AG09309 (cell line): ENCODE measurements around the gene NOC2L.
"Not testable (repeated sequence)": the region's sequence is repeated elsewhere in the genome, so short reads cannot be mapped to it uniquely, and the experiment has no call there.

ENCODE experiments used
- DNase-seq: peaks from one replicate; pipeline ENCODE4 v3.0.0-alpha.2; 2010; ENCODE audit warnings: low read depth
- H3K4me3 ChIP-seq: 2 replicates; pipeline ENCODE4 v1.5.1; 2011; ENCODE audit warnings: mild to moderate bottlenecking, low read depth, low read length, moderate library complexity; ENCODE audit not compliant: control insufficient read depth
- TF ChIP-seq, protein P1 (sequence below): IDR thresholded peaks from 2 replicates; pipeline ENCODE4 v1.5.1; 2011; ENCODE audit warnings: mild to moderate bottlenecking, low read depth, low read length, inconsistent platforms; ENCODE audit not compliant: insufficient read depth, control insufficient read depth; ENCODE audit errors: missing control alignments

NOC2L gene

DNA sequence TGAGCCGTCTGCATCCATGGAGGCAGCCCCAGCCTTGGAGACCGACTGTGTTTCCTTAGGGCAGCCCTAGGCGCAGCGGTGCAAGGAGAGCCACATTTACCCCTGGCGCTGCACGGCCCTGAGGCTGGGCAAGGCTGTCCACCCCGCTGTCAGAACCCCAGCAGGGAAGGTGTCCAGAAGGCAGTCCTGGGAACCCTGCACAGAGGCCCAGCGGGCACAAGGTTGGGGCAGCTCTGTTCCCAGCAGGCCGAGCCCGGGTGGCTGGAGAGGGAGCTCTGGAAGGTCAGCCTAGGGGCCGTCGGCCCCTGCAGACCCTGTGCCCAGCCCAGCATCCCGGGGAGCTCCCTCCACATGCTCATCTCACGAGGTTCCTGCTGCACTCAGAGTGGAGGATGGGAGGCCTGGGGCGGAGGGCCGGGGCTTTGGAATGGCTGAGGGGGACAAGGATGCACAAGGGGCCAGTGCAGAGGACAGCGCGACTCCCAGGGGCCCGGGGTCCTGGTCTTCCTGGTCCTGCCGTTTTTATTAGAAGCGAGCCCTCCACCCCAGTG is 55.3 kb downstream of the NOC2L start:
- DNase-seq = no peak
- TF ChIP-seq, protein P1, sequence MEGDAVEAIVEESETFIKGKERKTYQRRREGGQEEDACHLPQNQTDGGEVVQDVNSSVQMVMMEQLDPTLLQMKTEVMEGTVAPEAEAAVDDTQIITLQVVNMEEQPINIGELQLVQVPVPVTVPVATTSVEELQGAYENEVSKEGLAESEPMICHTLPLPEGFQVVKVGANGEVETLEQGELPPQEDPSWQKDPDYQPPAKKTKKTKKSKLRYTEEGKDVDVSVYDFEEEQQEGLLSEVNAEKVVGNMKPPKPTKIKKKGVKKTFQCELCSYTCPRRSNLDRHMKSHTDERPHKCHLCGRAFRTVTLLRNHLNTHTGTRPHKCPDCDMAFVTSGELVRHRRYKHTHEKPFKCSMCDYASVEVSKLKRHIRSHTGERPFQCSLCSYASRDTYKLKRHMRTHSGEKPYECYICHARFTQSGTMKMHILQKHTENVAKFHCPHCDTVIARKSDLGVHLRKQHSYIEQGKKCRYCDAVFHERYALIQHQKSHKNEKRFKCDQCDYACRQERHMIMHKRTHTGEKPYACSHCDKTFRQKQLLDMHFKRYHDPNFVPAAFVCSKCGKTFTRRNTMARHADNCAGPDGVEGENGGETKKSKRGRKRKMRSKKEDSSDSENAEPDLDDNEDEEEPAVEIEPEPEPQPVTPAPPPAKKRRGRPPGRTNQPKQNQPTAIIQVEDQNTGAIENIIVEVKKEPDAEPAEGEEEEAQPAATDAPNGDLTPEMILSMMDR = no peak
- peak overlapping the region; percentile 42 for H3K4me3 ChIP-seq

DNA sequence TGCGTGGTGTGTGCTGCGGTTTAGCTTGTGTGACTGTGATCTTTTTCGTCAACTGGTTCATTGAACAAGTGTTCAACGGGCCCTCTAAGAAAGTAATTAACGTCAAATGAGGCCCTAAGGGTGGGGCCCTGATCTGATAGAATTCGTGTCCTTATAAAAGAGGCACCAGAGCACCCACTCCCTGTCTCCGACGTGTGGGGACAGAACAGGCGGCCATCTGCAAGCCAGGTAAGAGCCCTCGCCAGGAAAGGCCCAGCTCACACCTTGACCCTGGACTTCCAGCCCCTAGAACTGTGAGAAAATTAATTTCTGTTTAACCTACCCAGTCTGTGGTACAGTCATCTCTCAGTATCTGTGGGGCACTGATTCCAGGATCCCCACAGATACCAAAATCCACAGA is 55.8 kb downstream of the NOC2L start:
- TF ChIP-seq, protein P1 = no peak
- H3K4me3 ChIP-seq = no peak overlapping the region

DNA sequence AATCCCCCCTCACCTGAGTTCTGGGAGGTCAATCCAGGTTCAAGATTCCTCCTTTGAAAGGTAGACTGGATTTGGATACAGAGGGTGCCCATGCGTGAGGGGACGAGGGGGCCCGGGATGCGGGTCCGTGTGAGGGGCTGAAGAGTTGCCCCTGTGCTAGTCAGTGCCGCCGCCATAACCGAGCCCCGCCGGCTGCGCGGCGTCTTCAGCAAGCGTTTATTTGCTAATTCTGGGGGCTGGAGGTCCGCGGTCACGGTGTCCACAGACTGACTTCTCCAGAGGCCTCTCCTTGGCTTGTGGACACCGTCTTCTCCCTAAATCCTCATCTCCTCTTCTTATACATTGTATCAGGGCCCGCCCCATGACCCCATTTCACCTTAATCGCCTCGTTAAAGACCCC is 56.3 kb downstream of the NOC2L start:
- no peak overlapping the region for H3K4me3 ChIP-seq
- TF ChIP-seq, protein P1 = no peak
- no peak for DNase-seq

More for the DNA sequence above, 55.8 kb downstream of the NOC2L start:
- no peak for DNase-seq

DNA sequence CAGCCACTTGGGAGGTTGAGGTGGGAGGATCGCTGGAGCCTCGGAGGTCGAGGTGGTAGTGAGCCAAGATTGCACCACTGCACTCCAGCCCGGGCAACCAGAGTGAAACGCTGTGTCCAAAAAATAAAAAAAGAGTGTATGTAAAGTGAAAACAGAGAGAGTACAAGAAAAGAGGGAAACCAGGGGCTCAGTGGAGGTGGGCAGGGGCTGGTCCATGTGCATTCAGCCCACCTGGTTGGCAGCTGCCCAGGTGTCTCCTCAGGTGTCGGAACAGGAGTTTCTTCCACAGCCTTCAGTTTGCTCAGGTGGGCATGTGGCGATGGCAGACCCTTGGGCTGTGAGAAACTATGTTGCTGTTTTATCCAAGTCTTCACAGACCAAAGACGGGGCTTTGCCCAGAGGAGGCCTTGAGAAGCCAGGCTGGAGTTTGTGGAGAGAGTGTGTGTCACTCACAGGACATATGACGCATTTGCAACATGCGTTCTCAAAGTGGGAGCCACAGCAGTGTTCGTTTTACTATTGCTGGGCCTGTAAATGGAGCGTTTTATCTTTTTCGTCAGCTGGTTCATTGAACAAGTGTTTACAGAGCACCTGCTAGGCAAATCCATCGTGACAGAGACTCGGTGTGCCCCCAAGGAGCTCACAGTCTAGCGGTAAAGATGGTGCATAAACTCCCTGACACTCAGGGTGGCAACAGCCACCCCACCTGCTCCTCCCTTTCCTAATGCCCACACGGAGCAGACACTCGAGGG is 57.8 kb downstream of the NOC2L start:
- TF ChIP-seq, protein P1 = no peak
- no peak for DNase-seq
- no peak overlapping the region for H3K4me3 ChIP-seq

DNA sequence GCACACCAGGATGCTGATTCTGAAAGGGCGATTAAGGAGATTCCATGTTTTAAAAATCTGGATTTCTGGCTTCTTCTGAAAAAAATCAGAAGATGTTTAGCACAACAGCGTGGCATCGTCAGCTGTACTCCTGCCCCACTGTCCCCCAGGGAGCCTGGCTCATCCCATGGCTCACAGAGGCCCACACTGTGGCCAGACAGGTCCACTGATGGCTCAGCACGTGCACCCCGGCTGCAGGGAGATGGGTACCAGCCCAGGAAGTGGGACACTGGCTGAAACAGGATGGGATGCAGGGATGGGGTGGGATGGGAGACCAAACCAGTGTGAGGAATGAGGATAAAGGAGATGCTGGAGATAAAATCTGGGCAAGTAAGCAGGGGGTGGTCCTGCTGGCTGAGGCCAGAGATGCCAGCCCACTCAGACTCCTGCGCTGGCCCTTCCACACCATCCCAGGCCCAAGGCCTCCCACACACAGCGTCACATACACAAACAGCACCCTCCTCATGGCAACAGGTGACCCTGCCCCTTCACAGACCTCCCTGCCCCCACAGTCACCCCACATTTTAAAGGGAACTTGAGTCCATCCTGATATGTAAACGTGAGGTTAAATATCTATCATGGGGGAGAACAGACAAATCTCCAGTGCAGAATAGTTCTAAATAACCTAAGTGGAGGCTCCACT is 59.3 kb downstream of the NOC2L start:
- no peak overlapping the region for H3K4me3 ChIP-seq
- TF ChIP-seq, protein P1 = no peak
- no peak for DNase-seq

DNA sequence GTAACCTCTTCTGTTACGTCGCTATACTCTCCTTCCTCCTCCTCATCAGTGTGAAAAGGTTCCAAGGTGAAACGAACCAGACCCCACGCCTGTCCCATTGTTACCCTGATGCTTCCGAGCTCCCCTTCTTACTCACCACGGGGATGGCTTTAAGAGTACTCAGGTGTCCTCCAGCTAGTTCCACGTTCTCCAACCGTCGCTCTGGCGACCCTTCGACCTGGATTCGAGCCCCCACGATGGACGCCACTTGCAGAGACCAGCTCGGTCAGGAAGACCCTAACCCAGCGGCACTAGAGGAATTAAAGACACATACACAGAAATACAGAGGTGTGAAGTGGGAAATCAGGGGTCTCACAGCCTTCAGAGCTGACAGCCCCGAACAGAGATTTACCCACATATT is 61.1 kb downstream of the NOC2L start:
- H3K4me3 ChIP-seq, DNase-seq: not testable (repeated sequence)

DNA sequence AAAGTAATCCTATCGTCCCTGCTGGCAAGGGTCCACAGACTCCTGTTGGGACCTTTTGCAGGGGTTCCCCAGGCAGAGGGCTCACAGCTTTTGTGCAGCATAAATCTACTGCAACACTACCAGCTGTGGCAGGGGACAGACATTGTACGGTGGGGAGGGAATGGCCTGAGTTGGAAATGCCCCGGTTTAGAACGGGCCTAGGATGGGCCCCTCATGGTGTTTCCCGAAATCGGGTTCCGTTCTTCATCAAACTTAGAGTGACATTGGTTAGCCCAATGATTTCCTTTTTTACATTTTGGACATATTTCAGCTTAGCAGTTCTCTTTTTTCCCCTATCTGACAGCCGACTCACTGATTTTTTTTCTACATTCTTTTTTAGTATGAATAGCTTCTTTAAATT is 61.8 kb downstream of the NOC2L start:
- no peak overlapping the region for H3K4me3 ChIP-seq
- DNase-seq = no peak
- TF ChIP-seq, protein P1 = no peak
